Ramos (cell line): ENCODE results near the gene CFAP74.

Experiments
- in situ Hi-C: fragments of 300-500 bp; cut with MboI; formaldehyde crosslinking; loops from one replicate; pipeline ENCODE4 v1.14.3; 2022; ENCODE audit warnings: low sequenced_read_pairs; ENCODE audit not compliant: unreplicated experiment

CFAP74 gene

DNA sequence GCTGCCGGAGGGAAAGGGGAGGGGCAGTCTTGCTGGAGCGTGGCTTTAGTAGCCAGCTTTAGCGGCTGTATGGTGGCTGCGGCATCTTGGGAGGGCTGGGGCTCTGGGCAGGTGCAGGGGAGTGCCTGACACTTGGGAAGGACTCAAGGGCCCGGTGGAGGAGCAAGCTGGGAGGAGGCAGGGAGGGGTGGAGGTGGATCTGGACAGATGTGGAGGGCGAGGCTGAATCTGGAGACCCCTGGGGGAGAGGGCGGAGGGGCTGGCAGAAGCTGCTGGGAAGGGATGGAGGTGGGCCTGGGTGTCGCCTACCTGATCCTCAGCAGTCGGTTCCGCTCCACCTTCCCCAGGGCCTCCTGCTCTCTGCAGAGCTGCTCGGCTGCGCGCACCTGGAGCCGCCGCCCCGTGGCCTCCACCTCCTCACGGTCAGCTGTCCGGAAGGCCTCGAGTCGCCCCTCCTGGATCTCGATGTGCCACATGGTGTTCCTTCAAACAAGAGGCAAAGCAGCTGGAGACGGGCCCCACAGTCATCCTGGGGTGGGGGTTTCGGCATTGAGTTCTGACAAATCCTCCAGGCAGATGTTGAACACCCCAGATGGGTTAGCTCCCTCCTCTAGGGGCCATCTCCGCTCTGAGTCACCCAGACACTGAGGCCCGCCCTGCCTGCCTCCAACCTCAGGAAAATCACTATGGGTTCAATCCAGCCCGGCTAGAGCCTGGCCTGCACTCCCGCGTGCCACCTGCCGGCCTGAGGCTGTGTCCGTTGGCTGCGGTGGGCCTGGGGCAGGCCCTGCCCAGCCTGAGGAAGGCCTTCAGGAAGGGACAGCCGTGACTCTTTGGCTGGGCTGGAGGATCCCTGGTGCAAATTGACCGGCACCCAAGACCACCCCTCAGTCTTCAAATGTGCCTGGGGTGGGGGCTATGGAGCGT, 29.6 kb downstream of the CFAP74 start:
- in situ Hi-C loops, result loop anchor here (25.0 kb wide), 1 partner anchor 813 kb away; no protein-coding TSS in a partner anchor

- in situ Hi-C loops, result loop anchor here (25.0 kb wide), 1 partner anchor 814 kb away; no protein-coding TSS in a partner anchor
These were observed 30.4 kb downstream of the CFAP74 start for GRCh38 chr1:1972976-1973715.

DNA sequence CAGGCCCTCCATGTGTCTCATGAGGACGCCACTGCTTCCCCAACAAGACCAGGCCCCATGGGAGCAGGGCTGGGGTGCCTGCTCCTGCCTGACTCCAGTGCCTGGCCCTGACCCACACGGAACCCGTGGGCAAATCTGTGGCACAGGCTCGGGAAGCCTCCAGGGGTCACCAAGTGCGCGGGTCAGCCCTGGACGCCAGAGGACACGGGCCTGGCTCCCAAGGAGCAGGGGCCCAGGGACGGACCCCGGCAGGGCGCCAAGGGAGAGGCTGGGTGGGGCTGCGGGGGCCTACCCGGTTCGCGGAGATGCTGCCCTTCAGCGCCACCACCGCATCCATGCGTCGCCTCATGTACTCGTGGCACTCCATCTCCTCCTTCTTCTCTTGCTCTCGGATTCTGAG, 31.9 kb downstream of the CFAP74 start:
- in situ Hi-C loops, result loop anchor here (25.0 kb wide), 1 partner anchor 816 kb away; no protein-coding TSS in a partner anchor

DNA sequence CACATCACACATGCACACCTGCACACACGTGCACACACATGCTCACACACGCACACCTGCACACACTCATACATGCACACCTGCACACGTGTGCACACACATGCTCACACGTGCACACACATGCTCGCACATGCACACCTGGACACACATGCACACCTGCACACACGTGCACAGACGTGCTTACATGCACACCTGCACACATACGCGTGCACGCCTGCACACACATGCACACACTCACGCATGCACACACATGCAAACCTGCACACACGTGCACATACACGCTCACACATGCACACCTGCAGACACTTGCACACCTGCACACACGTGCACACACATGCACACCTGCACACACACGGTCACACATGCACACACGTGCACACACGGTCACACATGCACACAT, 32.6 kb downstream of the CFAP74 start:
- in situ Hi-C loops, result loop anchor here (25.0 kb wide), 1 partner anchor 816 kb away; no protein-coding TSS in a partner anchor

DNA sequence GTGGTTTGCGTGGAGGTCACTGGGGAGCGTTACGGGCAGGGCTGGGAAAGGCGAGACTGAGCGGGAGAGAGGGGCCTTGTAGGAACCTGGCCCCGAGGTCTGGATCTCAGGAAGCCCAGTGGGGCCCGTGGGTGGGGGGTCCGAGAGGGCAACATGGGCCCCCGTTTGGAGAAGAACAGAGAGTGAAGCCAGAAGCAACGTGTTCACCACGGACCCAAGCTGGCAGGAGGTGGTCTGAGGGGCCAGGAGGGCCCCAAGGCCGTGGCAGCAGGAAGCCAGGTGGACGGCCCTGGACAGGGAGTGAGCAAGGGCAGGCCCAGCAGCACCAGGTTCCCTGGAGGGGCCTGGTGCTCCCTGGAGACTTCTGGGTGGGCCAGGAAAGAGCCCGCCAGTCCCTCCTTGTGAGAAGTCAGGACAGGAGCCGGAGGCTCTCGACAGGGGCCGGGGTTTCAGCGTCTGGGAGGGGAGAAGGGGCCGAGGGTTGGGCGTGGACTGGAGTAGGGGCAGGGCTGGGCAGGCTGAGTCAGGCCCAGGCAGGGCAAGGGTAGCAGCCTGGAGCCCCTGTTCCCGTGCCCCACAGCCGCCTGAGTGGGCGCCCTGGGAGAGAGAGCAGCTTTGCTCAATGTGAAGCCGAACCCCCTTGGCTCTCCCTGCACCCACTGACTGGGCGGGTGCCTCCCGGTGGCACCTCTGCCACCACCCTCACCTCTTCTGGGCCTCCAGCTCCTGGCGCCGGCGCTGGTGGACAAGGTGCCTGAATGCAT, 33.5 kb downstream of the CFAP74 start:
- in situ Hi-C loops, result loop anchor here (25.0 kb wide), 1 partner anchor 817 kb away; no protein-coding TSS in a partner anchor

DNA sequence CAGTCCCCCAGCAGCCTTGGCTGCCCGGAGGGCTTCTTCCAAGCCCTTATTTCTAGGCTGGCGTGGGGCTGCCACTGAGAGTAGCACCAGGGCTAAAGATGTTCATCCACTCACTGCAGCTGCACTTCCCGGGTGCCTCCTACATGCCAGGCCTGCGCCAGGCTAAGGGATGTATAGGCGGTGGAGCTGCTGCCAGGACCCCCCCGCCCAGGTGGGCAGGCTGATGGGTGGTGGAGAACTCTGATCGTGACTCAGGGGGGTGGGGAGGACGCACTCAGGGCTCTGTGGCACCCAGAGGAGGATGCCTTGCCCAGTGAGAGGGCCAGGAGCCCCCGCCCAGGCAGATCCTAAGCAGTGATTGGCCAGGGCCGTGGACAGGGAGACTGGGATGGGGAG, 34.1 kb downstream of the CFAP74 start:
- in situ Hi-C loops, result loop anchor here (25.0 kb wide), 1 partner anchor 818 kb away; no protein-coding TSS in a partner anchor

DNA sequence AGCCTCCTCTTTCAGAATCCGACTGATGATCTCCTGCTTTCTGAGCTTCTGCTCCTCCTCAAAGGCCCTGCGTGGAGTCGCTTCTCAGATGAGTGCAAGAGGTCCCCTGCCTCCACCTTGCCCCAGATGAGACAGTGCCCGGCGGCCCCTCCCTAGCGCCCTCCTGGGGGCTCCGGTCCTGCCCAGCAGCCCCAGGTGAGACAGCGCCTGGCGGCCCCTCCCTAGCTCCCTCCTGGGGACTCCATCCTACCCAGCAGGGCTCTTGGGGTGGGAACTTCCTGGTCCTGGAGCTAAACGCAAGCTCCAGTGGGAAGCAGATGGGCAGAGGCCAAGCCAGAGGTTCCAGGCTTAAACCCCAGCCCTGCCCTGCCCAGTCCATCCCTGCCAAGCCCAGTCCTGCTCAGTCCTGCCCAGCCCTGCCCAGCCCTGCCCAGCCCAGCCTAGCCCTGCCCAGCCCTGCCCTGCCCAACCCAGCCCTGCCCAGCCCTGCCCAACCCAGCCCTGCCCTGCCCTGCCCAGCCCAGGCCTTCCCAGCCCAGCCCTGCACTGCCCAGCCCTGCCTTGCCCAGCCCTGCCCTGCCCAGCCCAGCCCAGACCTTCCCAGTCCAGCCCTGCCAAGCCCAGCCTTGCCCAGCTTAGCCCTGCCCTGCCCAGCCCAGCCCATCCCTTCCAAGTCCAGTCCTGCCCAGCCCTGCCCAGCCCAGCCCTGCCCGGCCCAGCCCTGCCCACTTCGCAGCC, 34.6 kb downstream of the CFAP74 start:
- in situ Hi-C loops, result loop anchor here (25.0 kb wide), 1 partner anchor 818 kb away; no protein-coding TSS in a partner anchor

- in situ Hi-C loops, result loop anchor here (25.0 kb wide), 1 partner anchor 819 kb away; no protein-coding TSS in a partner anchor
These were observed 35.7 kb downstream of the CFAP74 start for GRCh38 chr1:1967879-1968278.

GRCh38 chr1:1967151-1967550, 36.4 kb downstream of the CFAP74 start:
- in situ Hi-C loops, result loop anchor here (25.0 kb wide), 1 partner anchor 820 kb away; no protein-coding TSS in a partner anchor

- in situ Hi-C loops, result loop anchor here (25.0 kb wide), 1 partner anchor 821 kb away; no protein-coding TSS in a partner anchor
These were observed 37.4 kb downstream of the CFAP74 start for GRCh38 chr1:1966071-1966740.

- in situ Hi-C loops, result loop anchor here (25.0 kb wide), 1 partner anchor 822 kb away; no protein-coding TSS in a partner anchor
These were observed 38.0 kb downstream of the CFAP74 start for GRCh38 chr1:1965546-1965945.

GRCh38 chr1:1964811-1965210, 38.8 kb downstream of the CFAP74 start:
- in situ Hi-C loops, result loop anchor here (25.0 kb wide), 1 partner anchor 822 kb away; no protein-coding TSS in a partner anchor

DNA sequence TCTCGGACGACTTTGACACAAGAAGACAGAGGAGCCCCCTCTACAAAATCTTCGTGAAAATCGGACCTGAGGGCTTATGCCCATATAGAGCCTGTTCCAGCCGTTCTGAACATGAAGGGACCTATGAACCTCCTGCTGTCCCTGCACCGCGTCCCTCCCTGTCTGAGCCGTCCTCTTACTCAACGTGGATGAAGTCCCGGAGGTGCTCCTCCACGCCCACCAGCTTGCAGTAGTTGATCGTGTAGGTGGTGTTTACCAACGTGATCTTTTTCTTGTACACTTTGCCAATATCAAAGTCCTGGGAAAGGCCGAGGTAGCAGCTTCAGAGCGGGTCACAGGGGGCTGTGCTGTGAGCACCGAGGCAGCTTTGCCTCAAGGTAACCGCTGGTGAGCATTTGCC, 40.0 kb downstream of the CFAP74 start:
- in situ Hi-C loops, result loop anchor here (25.0 kb wide), 1 partner anchor 824 kb away; no protein-coding TSS in a partner anchor

GRCh38 chr1:1962752-1963151, 40.8 kb downstream of the CFAP74 start:
- in situ Hi-C loops, result loop anchor here (25.0 kb wide), 1 partner anchor 825 kb away; no protein-coding TSS in a partner anchor

DNA sequence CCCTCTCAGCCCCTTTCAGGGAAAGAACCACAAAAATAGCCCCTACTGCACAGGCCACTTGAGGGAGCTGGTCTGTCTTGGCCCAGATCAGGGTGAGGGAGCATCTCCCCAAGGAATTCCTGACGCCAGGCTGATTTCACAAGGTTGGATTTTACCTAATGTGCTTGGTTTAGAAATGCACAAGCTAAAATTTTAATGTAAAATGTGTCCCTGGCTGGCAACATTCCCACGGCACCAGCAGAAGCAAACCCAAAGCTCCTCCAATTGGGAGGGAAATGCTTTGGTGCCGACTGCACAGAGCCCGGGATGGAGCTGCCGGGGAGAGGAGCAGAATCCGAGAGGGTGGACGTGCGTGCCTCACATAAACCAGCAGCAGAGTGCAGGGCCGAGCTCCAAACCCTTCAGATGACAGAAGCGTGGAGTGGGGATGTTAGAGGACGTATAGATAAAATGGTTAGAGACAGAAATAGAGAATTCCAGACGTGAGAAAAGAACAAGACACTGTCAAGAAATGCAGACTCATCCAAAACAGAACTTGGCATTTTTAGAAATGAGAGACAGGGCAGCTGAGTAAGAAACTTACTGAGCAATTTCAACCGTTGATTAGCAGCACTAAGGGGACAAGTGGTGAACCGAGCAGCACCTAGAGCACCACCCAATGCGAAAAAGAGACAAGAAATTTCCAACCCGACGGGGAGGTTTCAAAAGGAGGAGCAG, 42.9 kb downstream of the CFAP74 start:
- in situ Hi-C loops, result loop anchor here (25.0 kb wide), 1 partner anchor 827 kb away; no protein-coding TSS in a partner anchor

DNA sequence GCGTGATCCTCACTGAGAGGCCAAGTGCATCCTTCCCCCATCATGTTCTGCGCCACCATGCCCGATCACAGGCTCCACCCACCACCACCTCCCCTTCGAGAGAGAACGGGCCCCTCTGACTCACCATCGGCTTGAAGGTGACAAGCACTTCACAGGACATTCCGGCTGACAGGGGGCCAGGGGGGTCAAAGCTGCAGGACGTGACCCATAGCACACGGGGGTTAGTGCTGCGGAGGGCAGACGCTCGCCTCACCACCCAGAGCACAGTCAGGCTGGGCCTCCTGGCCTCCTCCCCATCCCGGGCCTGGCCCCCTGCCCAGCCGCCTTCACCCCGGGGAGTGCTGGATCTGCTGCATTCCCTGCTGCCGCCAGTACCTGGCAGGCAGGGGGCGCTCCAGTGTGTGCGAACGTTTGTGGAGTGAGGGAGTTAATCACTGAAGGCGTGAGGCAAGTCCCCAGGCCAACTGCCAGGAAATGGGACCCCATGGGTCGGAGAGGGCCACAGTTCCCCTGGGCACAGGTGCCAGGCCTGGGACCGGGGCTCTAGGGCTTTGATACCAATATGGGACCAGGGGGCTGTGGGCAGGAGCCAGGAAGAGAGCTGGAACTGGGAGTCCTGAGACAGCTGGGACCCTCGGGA, 43.6 kb downstream of the CFAP74 start:
- in situ Hi-C loops, result loop anchor here (25.0 kb wide), 1 partner anchor 827 kb away; no protein-coding TSS in a partner anchor

GRCh38 chr1:1959459-1959839, 44.1 kb downstream of the CFAP74 start:
- in situ Hi-C loops, result loop anchor here (25.0 kb wide), 1 partner anchor 828 kb away; no protein-coding TSS in a partner anchor
